ENCODE results near the gene FAM193A. TPM values are rescaled to one million over a fixed set of nuclear protein-coding genes. Genes with fewer than 3 reads are reported as not detected.

Gene FAM193A
- total and polyA plus RNA-seq, 2 experiments from 2014 or later = 12.0 to 22.9 TPM

DNA sequence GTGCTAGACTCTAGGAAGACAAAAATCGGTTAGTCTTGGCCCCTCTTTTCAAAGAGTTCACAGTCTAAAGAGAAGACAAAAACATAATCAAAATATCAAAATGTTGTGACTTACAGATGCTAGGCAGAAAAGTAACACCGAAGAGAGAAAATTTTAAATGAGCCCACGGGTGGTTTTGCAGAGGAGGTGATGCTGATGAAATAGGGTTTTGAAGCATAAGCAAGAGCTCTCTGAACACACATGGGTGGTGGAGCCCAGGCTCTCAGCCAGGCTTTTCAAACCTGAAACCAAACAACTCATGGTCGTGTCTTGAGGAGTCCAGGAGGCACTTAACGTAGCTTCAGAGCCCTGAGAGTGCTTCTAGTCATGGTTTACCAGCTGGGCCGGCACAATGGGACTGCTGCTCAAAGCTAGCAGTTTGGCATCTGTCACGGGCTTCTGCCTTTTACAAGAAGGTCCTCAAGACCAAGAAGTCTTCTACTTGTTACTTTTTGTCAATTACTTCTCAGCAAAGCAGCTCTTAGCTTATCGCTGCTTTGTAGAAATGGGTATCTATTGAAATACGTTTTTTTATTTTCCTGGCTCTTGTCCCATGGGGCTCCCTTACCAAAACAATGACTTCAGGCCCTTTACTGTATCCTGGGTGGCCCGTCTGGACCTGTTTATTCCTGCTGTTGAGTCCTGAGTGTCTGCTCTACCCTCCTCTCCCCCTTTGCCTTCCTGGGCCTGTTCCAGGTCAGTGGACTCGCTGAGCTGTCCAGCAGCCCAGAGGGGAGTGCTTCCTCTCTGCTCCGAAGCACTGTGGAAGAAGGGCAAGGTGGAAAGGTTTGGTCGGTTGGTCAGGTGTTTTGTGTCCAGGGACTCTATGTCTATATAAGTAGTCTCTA lies 150.2 kb downstream of the FAM193A start:
- Histone ChIP-seq H3K27ac (ENCODE audit: low read depth) (no peak overlapping the region), H2AFZ (no peak overlapping the region), H3K36me3 (ENCODE audit: insufficient read depth) (peaks cover 21% of the 10 kb centered on the region), H4K20me1 (replicated peaks; ENCODE audit: insufficient read depth) (peaks cover 16% of the 10 kb centered on the region; the same call in 1 of the 2 replicates), H3K79me2 (replicated peaks; ENCODE audit: insufficient read depth) (peaks cover 7% of the 10 kb centered on the region), H3K4me3 (no peak overlapping the region), H3K27me3 (ENCODE audit: insufficient read depth) (no peaks in the 10 kb centered on the region), H3K4me2 (no peak overlapping the region), H3K9me2 (ENCODE audit: insufficient read depth) (no peaks in the 10 kb centered on the region), H3F3A (replicated peaks; ENCODE audit: low read depth) (no peaks in the 10 kb centered on the region), H3K4me1 (ENCODE audit: insufficient read depth) (no peaks in the 10 kb centered on the region)
- H3K27ac Mint-ChIP-seq = peak overlapping the region; percentile 72; the same call in 1 of the 2 replicates
- H3K36me3 Mint-ChIP-seq (ENCODE audit: low read depth) = peaks cover 48% of the 10 kb centered on the region
- H3K4me1 Mint-ChIP-seq = no peaks in the 10 kb centered on the region
- no peak for DNase-seq (ENCODE audit: low spot score)
- TF ChIP-seq REST (IDR thresholded peaks at IDR 0.05; ENCODE audit: unreplicated experiment) = no peak
- TF ChIP-seq CREB1 (CRISPR knock-in tag; IDR thresholded peaks at IDR 0.05; ENCODE audit: low read depth) = no peak
- TF ChIP-seq EZH2phosphoT487 (IDR thresholded peaks at IDR 0.05; ENCODE audit: unreplicated experiment) = no peak
- TF ChIP-seq JUNB (IDR thresholded peaks at IDR 0.05; ENCODE audit: unreplicated experiment) = no peak
- TF ChIP-seq ZNF114 (CRISPR knock-in tag; IDR thresholded peaks at IDR 0.05) = no peak
- TF ChIP-seq ZNF462 (CRISPR knock-in tag; IDR thresholded peaks at IDR 0.05) = no peak
- TF ChIP-seq CTCF (conservative IDR thresholded peaks at IDR 0.05; ENCODE audit: low read depth in 2 of 2) = no peak
- no peak for TF ChIP-seq ZNF331 (CRISPR knock-in tag; IDR thresholded peaks at IDR 0.05; ENCODE audit: low read depth)
- peaks cover 11% of the 10 kb centered on the region for H3K27me3 Mint-ChIP-seq (ENCODE audit: insufficient read depth, low read depth, poor library complexity)
- no peak overlapping the region for H3K4me3 Mint-ChIP-seq
- no peak for ATAC-seq
- no peaks in the 10 kb centered on the region for H3K9me3 Mint-ChIP-seq
